Tibial nerve (tissue), 4 donors: ENCODE data around the gene SOX14. TPM values are rescaled to one million over a fixed set of nuclear protein-coding genes. Genes with fewer than 3 reads are reported as not detected.

Source experiments
- DNase-seq, 2 donors: peaks; one replicate each; pipeline ENCODE4 v3.0.0-alpha.2; 2019; ENCODE audit warnings: low spot score in 2 of 2
- H3K27ac ChIP-seq, 4 donors: fragments of 200-600 bp; sonication (generic) in 3 of 4; one replicate each; pipeline ENCODE4 v1.5.1; 2017 to 2019; ENCODE audit warnings: mild to moderate bottlenecking in 1 of 4
- H3K27me3 ChIP-seq, 2 donors: fragments of 200-600 bp; sonication (generic) in 1 of 2; one replicate each; pipeline versions ENCODE4 v1.5.1 to v1.6.0; 2017 to 2019
- H3K36me3 ChIP-seq, 3 donors: fragments of 200-600 bp; sonication (generic); one replicate each; pipeline ENCODE4 v1.5.1; 2018 to 2019
- H3K4me1 ChIP-seq, 4 donors: fragments of 200-600 bp; sonication (generic) in 3 of 4; one replicate each; pipeline ENCODE4 v1.5.1; 2017 to 2019
- H3K4me3 ChIP-seq, 4 donors: fragments of 200-600 bp; sonication (generic) in 3 of 4; one replicate each; pipeline ENCODE4 v1.5.1; 2017 to 2019; ENCODE audit warnings: mild to moderate bottlenecking in 1 of 4, moderate library complexity in 1 of 4
- H3K9me3 ChIP-seq, 4 donors: fragments of 200-600 bp; sonication (generic) in 3 of 4; one replicate each; pipeline ENCODE4 v1.5.1; 2017 to 2019
- EP300 ChIP-seq, 2 donors: sonication (generic); formaldehyde crosslinking; IDR thresholded peaks; one replicate each; pipeline ENCODE4 v1.6.1; 2017; ENCODE audit warnings: antibody characterized with exemption in 2 of 2, mild to moderate bottlenecking in 1 of 2
- POLR2A ChIP-seq, 2 donors: fragments of 450-650 bp; IDR thresholded peaks; one replicate each; pipeline ENCODE4 v1.6.1; 2017; ENCODE audit warnings: antibody characterized with exemption in 2 of 2, mild to moderate bottlenecking in 2 of 2, moderate library complexity in 2 of 2
- WGBS, 2 donors: methylation state at CpG; one replicate each; pipeline ENCODE4 v1.1.5; 2018; 5-methylcytosine and 5-hydroxymethylcytosine counted together
- total RNA-seq, 4 donors: library from RNA; depleted of rRNA; stranded (reverse); fragments of >200 nt; gene quantifications; one replicate each; pipeline ENCODE4 v1.1.0, GENCODE V29; 2016
- TF ChIP-seq, protein P1 (sequence below), 5 experiments: fragments of 200-600 bp in 3 of 5; fragments of 450-650 bp in 2 of 5; sonication (generic) in 3 of 5; IDR thresholded peaks; one replicate each; pipeline ENCODE4 v1.5.1; 2016 to 2019; ENCODE audit warnings: antibody characterized with exemption in 5 of 5, mild to moderate bottlenecking in 3 of 5, moderate library complexity in 2 of 5

SOX14 gene
- total RNA-seq, 4 donors from 2014 or later, result not detected

GRCh38 chr3:137771401-137772213 lies 7.5 kb downstream of the SOX14 start:
- peaks cover 0 to 57% (median 21%) of the 10 kb centered on the region in 4 donors for H3K4me1 ChIP-seq
- DNase-seq, result no peak
- peak overlapping the region in 3 of 4 donors; percentile 1 to 35 (median 13) for H3K4me3 ChIP-seq
- 2% methylated on average over 51 to 53 of the region's 53 CpGs for WGBS, 2 donors
- no peak overlapping the region for H3K27ac ChIP-seq
- H3K27me3 ChIP-seq, result peaks cover 0 to 90% of the 10 kb centered on the region in 2 donors
- H3K36me3 ChIP-seq, result no peaks in the 10 kb centered on the region
- no peak for TF ChIP-seq EP300 (IDR thresholded peaks at IDR 0.05)
- TF ChIP-seq POLR2A (IDR thresholded peaks at IDR 0.05), result no peak
- TF ChIP-seq, protein P1, sequence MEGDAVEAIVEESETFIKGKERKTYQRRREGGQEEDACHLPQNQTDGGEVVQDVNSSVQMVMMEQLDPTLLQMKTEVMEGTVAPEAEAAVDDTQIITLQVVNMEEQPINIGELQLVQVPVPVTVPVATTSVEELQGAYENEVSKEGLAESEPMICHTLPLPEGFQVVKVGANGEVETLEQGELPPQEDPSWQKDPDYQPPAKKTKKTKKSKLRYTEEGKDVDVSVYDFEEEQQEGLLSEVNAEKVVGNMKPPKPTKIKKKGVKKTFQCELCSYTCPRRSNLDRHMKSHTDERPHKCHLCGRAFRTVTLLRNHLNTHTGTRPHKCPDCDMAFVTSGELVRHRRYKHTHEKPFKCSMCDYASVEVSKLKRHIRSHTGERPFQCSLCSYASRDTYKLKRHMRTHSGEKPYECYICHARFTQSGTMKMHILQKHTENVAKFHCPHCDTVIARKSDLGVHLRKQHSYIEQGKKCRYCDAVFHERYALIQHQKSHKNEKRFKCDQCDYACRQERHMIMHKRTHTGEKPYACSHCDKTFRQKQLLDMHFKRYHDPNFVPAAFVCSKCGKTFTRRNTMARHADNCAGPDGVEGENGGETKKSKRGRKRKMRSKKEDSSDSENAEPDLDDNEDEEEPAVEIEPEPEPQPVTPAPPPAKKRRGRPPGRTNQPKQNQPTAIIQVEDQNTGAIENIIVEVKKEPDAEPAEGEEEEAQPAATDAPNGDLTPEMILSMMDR (IDR thresholded peaks at IDR 0.05), result no peak
- no peaks in the 10 kb centered on the region for H3K9me3 ChIP-seq

DNA sequence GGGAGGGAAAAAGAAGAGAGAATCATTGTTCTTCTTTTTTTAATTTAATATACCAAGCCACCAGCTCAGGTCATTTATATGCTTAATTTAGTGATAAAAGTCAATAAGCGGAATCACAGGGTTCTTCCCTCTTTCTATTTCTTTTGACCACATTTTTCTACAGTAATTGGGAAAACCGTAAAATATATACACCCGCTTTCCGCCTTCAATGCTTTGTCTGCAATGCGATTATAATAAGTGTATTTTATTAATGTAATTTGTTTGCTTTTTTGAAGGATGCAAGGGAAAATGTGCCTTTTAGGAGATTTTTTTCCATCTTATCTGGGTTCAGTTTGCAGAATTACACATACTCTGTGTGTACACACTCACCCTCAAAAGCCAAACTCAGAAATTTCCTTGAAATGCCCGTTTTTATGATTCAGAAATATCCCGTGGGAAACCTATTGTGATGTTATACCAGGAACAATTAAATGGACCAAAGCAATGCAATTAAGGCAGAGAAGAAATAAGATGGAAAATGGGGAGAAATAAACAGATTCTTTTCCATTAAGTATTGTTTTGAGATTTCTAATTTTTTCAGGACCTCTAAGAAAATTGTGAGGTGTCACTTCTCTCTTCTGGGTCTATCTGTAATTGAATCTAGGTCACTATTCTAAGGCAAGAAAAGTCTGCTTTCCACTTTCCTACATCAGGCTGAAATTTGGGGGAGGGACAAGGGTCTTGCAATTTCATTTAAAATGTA lies 8.3 kb downstream of the SOX14 start:
- Histone ChIP-seq H3K9me3 (no peaks in the 10 kb centered on the region), H3K4me1 (peaks cover 0 to 51% (median 21%) of the 10 kb centered on the region in 4 donors), H3K36me3 (no peaks in the 10 kb centered on the region), H3K4me3 (peak overlapping the region in 1 of 4 donors; percentile 35), H3K27ac (no peak overlapping the region), H3K27me3 (peaks cover 0 to 82% of the 10 kb centered on the region in 2 donors)
- no peak for TF ChIP-seq POLR2A (IDR thresholded peaks at IDR 0.05)
- TF ChIP-seq, protein P1 (IDR thresholded peaks at IDR 0.05), result no peak
- no peak for TF ChIP-seq EP300 (IDR thresholded peaks at IDR 0.05)
- 8 to 15% methylated on average over 7 of the region's 7 CpGs for WGBS, 2 donors
- no peak for DNase-seq

DNA sequence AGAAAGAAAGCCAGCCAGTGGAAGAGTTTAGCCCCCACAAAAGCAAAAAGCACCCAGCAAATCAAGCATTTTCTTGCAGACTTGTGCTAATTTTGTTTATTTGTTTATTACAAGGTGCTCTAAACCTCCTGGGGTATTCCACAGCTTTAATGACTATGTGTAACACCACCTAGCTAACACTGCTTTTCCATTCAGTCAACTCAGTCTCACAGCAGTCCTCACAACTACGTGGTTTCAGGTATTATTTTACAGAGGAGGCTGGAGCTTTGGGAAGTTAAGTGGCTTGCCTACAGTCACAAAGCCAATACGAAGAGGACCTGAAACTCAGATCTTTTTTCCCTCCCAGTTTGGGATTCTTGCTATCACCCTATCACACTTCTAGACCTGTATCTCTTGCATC lies 14.8 kb downstream of the SOX14 start:
- WGBS, 2 donors, result 18% methylated on average over 2 of the region's 2 CpGs
- H3K9me3 ChIP-seq, result no peaks in the 10 kb centered on the region
- H3K27me3 ChIP-seq, result peaks cover 0 to 17% of the 10 kb centered on the region in 2 donors
- H3K27ac ChIP-seq, result no peak overlapping the region
- TF ChIP-seq, protein P1 (IDR thresholded peaks at IDR 0.05), result no peak
- TF ChIP-seq EP300 (IDR thresholded peaks at IDR 0.05) (no peak), POLR2A (IDR thresholded peaks at IDR 0.05) (no peak)
- no peaks in the 10 kb centered on the region for H3K4me1 ChIP-seq
- DNase-seq, result no peak
- H3K36me3 ChIP-seq, result no peaks in the 10 kb centered on the region
- no peak overlapping the region for H3K4me3 ChIP-seq

- 64 to 72% methylated on average over 6 of the region's 6 CpGs for WGBS, 2 donors
- H3K27ac ChIP-seq, result no peak overlapping the region
- DNase-seq, result no peak
- H3K4me3 ChIP-seq, result no peak overlapping the region
- TF ChIP-seq, protein P1 (IDR thresholded peaks at IDR 0.05), result no peak
- TF ChIP-seq EP300 (IDR thresholded peaks at IDR 0.05), result no peak
- TF ChIP-seq POLR2A (IDR thresholded peaks at IDR 0.05), result no peak
- H3K27me3 ChIP-seq, result no peaks in the 10 kb centered on the region
- H3K9me3 ChIP-seq, result no peaks in the 10 kb centered on the region
- H3K36me3 ChIP-seq, result no peaks in the 10 kb centered on the region
- no peaks in the 10 kb centered on the region for H3K4me1 ChIP-seq
Observed at GRCh38 chr3:137787529-137787928, 23.4 kb downstream of the SOX14 start.

DNA sequence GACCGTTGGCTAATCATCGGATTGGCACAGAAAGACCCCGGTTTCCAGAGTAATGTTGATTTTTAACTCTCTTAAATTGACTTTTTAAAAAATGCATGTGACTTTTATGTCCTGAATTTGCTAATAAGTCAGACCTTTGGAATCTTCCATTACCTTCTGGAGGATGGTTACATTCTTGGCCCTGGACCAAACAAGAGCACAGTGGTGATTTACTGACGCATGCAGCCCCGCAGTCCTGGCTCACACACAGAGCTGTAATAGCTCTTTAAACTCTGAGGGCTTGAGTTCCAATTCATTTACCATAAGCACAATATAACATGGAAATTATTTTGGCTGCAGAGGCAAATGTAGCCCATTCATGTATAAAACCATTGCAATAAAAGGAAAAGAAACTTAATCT lies 25.1 kb downstream of the SOX14 start:
- WGBS, 2 donors, result 71 to 72% methylated on average over 5 of the region's 5 CpGs
- Histone ChIP-seq H3K36me3 (no peaks in the 10 kb centered on the region), H3K27me3 (no peaks in the 10 kb centered on the region), H3K27ac (no peak overlapping the region), H3K9me3 (no peaks in the 10 kb centered on the region), H3K4me3 (no peak overlapping the region), H3K4me1 (no peaks in the 10 kb centered on the region)
- TF ChIP-seq EP300 (IDR thresholded peaks at IDR 0.05), result no peak
- TF ChIP-seq, protein P1 (IDR thresholded peaks at IDR 0.05), result no peak
- DNase-seq, result no peak
